ENCODE data around the gene CD63. TPM values are rescaled to one million over a fixed set of nuclear protein-coding genes. Genes with fewer than 3 reads are reported as not detected.
"Not testable (repeated sequence)": the region's sequence is repeated elsewhere in the genome, so short reads cannot be mapped to it uniquely, and the experiment has no call there.

CD63 gene, protein sequence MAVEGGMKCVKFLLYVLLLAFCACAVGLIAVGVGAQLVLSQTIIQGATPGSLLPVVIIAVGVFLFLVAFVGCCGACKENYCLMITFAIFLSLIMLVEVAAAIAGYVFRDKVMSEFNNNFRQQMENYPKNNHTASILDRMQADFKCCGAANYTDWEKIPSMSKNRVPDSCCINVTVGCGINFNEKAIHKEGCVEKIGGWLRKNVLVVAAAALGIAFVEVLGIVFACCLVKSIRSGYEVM
- 1,000 to 10,000 TPM in 2 of 3 donors, 100 to 1,000 TPM in 1; 611 to 1,583 (median 1,331) TPM for polyA plus RNA-seq

DNA sequence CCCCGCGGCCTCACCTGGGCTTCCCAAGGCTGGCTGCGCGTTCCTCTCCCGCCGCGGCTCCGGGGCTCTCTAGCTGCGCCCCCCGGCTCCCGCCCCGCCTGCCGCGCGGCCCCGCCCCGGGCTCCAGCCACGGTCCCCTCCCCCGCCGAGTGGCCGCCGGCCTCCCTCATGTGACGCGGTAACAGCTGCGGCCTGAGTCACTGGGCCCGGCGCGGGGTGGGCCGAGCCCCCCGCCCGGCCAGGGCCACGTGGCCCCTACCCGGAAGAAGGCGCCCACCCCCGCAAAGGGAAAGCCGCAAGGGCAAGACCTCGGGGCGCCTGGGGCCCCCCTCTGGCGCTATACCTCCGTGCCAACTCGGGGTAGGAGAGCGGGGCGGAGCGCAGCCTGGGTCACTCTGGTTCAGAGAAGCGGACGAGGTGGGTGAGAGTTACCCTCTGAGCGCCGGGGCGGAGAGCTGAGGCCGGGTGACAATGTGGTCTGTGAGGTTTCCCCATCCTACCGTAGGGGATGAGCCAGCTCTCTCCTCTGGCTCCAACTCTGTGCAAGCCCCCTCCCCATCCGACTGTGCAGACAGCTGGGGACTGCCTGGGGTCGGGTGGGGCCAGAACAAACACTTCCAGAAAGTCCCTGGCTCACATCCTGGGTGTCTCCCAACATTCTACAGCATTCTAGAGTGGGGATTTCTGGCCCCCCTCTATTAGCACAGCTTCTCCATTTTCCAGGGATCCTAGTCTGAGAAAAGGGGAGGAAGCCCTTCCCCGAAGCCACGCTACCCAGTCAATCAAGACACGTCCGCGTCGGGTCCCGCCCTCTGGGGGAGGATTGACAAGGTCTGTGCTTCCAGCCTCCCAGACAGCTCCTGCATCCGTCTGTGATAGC is at the start of gene CD63:
CD63 (minus strand) TSS at position 71 of the 880 bp plus-strand sequence. CDS start 668 bp downstream, outside the sequence.
- 0 to 1% (median 1%) methylated on average over 40 to 61 of the region's 61 CpGs for WGBS, 3 donors
- H3K27ac ChIP-seq (ENCODE audit: low read depth, low read length) = peak within 1 kb of the TSS; percentile 98

DNA sequence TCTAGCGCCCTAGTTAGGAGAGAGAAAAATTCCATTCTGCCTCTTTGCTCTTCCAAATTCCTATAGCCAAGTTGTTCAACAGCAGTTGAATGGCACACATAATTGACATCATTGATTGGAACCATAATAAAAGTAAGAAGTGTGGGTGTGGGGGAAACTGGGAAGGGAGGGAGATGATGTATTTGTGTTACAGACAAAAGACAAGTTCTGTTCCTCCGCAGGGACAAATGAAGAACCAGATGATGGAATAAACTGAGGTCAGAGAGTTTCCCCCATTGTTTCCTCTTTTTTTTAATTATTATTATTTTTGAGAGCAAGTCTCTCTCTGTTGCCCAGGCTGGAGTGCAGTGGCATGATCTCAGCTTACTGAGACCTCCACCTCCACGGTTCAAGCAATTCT is 49.0 kb upstream of the CD63 start:
- no peak overlapping the region for H3K27ac ChIP-seq (ENCODE audit: low read depth, low read length)
- WGBS, 3 donors = 89 to 93% (median 91%) methylated on average over 3 of the region's 3 CpGs

DNA sequence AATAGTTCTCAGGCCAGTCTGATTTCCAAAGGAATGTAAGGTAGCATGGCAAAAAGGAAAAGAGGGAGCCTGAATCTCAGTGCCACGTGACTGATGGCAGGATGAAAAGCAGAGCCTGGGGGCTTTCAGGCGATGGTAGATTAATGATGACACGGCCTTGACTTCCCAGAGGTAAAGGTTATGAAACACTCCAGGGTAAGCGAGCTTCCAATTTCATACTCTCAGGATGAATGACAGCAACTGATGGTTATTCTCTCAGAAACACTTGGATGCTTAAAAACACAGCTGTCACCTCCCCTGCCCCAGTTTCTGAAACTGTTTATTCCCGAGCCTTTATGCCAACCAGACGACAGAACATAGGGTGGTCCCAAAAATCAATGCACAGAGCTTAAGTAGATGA is 42.9 kb upstream of the CD63 start:
- 59 to 78% (median 77%) methylated on average over 6 of the region's 6 CpGs for WGBS, 3 donors
- H3K27ac ChIP-seq (ENCODE audit: low read depth, low read length) = no peak overlapping the region

DNA sequence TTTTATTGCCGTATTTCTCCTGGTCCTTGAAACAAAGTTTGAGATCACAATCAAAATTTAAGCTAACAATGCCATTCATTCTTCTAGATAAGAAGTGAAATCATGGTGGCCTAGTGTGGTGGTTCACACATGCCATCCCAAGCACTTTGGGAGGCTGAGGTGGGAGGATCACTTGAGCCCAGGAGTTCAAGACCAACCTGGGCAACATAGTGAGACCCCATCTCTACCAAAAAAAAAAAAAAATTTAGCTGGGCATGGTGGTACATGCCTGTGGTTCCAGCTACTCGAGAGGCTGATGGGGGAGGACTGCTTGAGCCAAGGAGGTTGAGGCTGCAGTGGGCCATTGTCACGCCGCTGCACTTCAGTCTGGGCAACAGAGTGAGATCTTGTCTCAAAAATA is 38.3 kb upstream of the CD63 start:
- H3K27ac ChIP-seq (ENCODE audit: low read depth, low read length) = no peak overlapping the region
- 90 to 99% (median 96%) methylated on average over 4 of the region's 4 CpGs for WGBS, 3 donors

DNA sequence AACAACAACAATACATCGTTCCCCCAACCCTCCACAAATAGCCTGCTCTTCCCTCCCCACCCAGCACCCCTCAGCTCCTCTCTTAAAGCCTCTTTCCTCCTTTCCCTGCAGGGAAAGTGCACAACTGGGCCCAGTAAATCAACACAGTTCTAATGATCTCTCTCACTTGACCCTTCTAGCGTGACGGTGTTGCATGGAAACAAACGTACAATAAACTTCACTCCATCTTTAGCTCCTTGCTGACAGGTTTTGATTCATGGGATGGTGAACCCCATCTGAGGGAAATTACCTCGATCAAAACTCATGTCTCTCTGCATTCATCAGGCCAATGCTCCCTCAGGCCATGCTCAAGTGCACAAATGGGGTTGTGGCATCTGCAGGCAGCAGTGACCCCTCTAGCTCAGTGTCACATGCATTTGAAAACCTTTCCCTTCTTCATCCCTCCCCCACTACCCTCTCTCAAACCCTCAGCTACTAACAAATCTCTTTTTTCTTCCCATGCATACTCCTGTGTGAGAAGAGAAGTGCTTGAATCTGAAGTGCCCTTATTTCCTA is 37.0 kb upstream of the CD63 start:
- no peak overlapping the region for H3K27ac ChIP-seq (ENCODE audit: low read depth, low read length)

DNA sequence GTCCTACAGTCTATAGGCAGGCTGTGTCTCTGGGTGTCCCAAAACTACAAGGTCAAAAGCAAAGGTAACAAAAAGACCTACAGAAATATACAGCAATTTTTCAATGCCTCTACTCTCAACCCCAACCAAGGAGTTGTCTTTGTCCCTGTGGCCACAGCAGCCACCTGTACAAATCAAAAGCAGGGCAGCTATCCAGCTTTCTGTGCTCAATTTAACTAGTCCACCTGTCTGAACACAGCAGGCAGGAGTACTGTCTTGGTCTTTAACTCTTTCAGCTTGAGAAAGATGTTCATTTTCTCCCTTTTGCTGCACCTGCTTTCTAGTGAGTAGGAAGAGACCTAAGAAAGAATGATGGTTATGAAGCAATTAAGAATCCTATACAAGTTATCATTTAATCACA is 33.8 kb upstream of the CD63 start:
- H3K27ac ChIP-seq (ENCODE audit: low read depth, low read length) = no peak overlapping the region

More for the DNA sequence above, 37.0 kb upstream of the CD63 start:
- 72 to 83% (median 82%) methylated on average over 5 of the region's 5 CpGs for WGBS, 3 donors

DNA sequence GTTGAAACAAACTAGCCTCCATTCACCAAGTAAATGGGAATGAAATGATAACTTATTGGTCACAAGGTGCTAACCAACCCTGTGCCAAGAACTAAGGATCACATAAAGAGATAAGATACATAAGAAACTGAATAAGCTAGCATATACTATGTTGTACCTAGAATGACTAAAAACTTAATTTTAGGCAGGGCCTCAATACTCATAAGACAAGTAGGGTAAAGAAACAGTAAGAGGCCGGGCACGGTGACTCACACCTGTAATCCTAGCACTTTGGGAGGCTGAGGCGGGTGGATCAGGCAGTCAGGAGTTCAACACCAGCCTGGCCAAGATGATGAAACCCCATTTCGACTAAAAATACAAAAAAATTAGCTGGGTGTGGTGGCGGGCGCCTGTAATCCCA is 31.9 kb upstream of the CD63 start:
- no peak overlapping the region for H3K27ac ChIP-seq (ENCODE audit: low read depth, low read length)
- 92 to 97% (median 93%) methylated on average over 6 of the region's 6 CpGs for WGBS, 3 donors

DNA sequence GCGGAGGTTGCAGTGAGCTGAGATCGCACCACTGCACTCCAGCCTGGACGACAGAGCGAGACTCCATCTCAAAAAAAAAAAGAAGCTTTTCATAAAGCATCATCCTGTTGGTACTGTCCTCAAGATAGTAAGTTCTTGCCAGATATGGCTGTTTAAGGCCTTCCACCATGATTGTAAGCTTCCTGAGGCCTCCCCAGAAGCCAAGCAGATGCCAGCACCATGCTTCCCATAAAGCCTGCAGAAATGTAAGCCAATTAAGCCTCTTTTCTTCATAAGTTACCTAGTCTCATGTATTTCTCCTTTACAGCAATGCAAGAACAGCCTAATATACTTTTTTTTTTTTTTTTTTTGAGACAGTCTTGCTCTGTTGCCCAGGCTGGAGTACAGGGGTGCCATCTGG is 29.8 kb upstream of the CD63 start:
- WGBS, 3 donors = 98 to 99% (median 99%) methylated on average over 4 of the region's 4 CpGs
- not testable (repeated sequence) for H3K27ac ChIP-seq (ENCODE audit: low read depth, low read length)

DNA sequence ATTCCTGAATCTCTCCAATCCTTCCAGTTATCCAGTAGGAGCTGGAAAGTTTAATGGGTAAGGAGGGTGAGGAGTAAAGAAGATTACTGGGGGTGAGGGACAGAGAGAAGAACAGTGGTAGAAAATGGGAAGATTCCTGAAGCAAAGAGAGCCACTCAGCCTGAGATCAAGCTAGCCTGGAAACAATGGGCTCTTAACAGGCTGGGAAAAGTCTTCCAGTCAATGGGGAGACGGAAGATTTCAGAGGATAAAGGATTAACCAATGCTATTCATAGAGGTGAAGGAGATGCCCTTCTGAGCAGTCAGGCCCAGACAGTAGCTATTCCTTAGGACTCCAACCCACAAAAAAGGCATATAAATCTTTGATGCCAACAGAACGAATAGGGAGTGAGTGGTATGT is 28.9 kb upstream of the CD63 start:
- WGBS, 3 donors = 75 to 82% (median 75%) methylated on average over 2 of the region's 2 CpGs
- H3K27ac ChIP-seq (ENCODE audit: low read depth, low read length) = no peak overlapping the region

DNA sequence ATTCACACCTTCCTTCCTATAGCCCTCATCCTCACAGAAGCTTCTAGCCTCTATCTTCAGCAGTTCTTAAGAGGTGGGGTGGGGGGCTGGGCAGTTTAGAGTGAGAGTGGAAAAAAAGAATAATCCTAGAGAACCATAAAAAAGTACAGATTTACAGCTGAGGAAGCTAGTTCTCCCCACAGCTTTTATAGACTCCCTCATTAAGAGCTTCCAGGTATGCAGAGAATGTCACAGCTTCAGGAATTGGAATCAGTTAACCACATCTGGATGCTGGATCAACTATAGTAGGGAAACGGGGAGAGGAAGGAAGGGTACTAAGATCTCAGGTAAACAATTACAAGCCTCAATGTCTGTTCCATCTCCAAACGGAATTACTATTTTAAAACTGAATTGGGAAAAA is 26.4 kb upstream of the CD63 start:
- WGBS, 3 donors = 63 to 67% (median 63%) methylated on average over 2 of the region's 2 CpGs
- H3K27ac ChIP-seq (ENCODE audit: low read depth, low read length) = no peak overlapping the region

DNA sequence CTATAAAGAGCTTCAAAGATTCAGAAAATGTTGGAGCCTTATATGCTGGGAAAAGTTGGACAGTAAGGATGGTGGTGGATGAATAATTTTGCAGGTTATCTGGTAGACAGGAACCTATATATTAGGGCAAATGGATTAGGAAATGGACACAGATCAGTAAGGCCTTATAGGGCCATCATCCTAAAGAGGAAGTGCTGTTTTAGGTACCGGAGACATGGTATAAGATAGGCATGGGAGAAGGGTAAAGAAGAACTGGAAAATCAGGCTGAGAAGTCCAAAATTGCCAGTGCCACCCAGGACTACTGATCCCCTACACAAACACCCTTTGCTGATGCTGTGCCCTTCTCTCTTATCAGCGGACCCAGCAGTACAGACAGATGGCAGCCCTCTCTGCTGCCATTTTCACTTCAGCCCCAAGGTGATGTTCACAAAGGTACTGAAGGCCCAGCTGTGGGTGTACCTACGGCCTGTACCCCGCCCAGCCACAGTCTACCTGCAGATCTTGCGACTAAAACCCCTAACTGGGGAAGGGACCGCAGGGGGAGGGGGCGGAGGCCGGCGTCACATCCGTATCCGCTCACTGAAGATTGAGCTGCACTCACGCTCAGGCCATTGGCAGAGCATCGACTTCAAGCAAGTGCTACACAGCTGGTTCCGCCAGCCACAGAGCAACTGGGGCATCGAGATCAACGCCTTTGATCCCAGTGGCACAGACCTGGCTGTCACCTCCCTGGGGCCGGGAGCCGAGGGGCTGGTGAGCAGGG is 19.6 kb upstream of the CD63 start:
- no peak overlapping the region for H3K27ac ChIP-seq (ENCODE audit: low read depth, low read length)
- 90 to 92% (median 91%) methylated on average over 18 of the region's 18 CpGs for WGBS, 3 donors

DNA sequence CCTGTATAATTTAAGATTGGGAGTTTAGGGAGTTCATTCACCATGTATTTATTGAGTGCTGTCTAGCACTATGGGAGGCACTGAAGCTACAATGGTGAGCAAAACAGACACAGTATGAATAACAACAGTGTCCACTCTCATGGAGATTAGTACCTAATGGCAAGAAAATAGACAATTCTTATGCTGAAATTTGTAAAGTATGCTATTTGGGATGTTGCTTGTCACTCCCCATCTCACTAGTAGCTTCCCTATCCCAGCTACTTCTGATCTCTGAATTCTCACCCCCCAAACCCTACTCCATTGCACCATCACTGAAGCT is 18.1 kb upstream of the CD63 start:
- H3K27ac ChIP-seq (ENCODE audit: low read depth, low read length) = no peak overlapping the region

DNA sequence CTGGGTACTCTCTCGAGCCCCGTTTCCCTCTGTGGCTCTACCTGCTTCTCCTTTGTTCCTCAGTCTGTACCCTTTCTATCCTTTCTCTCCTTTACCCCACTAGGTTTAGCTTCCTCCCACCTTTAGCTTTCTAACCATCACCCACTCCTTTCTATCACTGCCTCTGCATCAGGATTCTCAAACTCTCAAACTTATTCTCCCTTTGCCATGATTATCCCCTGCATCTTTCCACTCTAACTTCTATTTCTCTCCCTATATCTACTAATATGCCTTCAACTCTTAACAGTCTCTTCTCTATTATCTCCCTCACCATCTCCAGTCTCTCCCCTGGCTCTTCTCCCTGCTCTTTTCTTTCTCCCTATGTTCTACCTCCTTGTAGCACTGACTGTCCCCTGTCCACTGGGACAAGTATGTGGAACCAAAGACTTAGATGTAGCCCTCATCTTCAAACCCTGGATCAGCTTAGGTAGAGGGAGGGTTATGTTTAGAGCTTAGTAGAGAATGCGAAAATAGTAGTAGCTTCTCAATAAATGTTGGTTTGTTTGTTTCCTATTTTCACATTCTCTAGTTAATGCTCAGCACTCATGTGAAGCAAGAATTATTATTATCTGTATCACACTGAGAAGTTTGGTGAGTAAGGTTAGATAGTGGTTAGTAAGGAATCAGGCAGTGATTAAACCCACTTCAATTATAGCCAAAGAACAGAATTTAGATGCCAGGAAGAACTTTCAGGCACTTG is 17.5 kb upstream of the CD63 start:
- H3K27ac ChIP-seq (ENCODE audit: low read depth, low read length) = peak overlapping the region; percentile 22
- WGBS, 3 donors = 37 to 46% (median 45%) methylated on average over 3 of the region's 3 CpGs

DNA sequence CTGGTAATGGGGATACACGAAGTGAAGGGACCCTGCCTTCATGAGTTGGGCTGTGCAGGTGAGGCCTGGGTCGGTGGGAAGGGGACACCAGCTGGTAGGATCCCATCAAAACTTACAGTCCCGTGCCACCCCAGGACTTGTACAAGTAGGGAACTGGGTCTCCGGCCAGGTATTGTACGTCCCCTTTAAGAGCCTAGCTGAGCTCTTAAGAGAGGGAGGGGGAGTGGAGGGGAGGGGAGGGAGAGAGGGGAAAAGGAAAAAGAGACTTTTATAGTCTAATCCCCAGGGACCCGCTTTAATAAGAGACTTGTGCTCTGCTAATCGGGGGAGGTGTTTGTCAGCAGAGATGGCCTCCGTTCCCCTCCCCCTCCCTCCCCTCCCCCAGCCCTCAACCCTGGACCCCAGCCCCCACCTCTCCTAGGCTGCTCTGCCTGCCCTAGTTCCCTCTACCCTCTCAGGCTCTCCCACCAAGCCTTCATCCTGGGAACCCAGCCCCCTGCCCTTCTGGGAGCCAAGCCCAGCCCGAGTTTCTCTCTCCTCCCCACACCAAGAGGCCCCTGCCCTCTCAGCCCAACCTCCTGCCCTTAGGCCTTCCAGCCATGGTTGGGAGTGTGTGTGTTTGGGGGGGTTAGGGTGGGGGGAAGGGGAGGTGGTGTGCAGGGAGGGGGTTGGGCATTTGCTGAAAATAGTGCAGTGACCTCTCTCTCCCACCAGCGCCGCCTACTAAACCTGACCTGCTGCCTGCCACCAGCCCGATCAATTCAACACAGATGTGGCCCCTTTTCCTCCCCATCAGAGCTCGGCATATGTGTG is 16.8 kb upstream of the CD63 start:
- WGBS, 3 donors = 19 to 28% (median 22%) methylated on average over 11 to 13 of the region's 13 CpGs
- peak overlapping the region; percentile 22 for H3K27ac ChIP-seq (ENCODE audit: low read depth, low read length)

DNA sequence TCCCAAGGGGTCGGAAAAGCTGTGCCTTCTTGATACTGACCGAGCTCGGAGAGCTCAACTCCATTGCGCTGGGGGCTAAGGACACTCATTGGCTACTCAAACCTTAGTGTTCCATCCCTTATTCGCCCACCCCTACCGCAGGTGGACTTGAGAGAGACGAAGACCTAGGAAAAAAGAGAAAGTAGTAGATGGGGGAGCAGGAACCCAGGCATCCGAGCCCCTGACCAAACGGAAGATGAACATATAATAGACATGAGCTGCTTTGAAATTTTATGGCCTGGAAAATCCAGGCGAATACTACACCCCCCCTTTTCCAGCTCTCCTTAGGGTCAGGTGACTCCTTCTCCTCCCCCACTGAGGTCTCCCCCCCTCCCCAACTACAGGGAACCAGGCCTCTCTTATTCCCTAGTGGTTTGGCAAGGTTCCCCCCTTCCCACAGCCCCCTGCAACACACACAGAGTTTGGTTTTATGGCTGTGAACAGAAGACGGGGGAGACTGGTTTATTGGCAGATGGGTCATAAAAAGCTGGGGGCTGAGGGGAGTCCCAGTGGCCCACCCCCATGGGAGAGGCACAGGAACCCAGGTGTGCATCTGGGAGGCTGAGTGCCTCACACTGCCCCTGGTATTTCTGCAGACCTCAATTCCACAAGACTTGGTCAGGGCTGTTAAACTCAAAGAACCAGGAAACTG is 15.7 kb upstream of the CD63 start:
- H3K27ac ChIP-seq (ENCODE audit: low read depth, low read length) = no peak overlapping the region
- 16 to 39% (median 16%) methylated on average over 11 of the region's 11 CpGs for WGBS, 3 donors

DNA sequence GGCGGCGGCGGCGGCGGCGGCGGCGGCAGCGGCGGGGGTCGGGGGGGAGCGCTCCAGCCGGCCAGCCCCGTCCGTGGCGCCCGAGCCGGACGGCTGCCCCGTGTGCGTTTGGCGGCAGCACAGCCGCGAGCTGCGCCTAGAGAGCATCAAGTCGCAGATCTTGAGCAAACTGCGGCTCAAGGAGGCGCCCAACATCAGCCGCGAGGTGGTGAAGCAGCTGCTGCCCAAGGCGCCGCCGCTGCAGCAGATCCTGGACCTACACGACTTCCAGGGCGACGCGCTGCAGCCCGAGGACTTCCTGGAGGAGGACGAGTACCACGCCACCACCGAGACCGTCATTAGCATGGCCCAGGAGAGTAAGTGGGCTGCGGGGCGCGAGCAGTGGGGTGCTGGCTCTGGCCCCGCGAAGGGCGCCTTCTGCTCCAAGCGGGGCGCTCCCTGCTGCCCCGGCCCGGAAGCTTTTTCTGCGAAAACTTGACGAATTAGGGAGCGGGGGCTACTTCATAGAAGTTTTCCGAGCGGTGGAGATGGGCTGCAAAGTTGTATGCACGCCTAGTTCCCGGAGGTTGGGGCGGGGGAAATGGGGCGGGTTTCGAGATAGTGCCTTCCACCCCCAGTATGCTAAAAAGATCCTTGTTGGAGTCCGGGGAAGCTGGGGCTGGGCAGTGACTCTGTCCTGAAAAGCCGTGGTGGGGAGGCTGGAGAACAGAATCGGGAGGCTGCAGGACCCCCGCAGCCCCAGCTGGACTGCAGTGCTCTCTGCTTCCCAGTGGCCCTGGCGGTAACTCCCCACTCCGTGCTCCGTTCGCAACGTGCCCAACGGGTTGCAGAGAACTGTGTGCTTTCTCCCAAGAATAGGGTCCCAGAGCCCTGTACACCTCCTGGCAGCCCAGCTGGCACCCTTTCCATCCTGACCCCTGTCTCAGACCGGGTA is 14.9 kb upstream of the CD63 start:
- no peak overlapping the region for H3K27ac ChIP-seq (ENCODE audit: low read depth, low read length)
- WGBS, 3 donors = 0 to 1% (median 0%) methylated on average over 61 to 73 of the region's 73 CpGs

Data from adipose tissue (tissue), 3 donors.